Peyer's patch (tissue), 4 donors: ENCODE measurements around the gene AXIN1. TPM values are rescaled to one million over a fixed set of nuclear protein-coding genes. Genes with fewer than 3 reads are reported as not detected.

Source experiments
- DNase-seq, 3 donors: peaks; one replicate each; pipeline ENCODE4 v3.0.0-alpha.2; 2017 to 2019
- H3K27ac ChIP-seq, 4 donors: fragments of 200-600 bp; sonication (generic); one replicate each; pipeline ENCODE4 v1.5.1; 2016 to 2019
- H3K27me3 ChIP-seq, 2 donors: fragments of 200-600 bp; sonication (generic); one replicate each; pipeline ENCODE4 v1.5.1; 2019
- H3K36me3 ChIP-seq, 3 donors: fragments of 200-600 bp; sonication (generic); one replicate each; pipeline ENCODE4 v1.5.1; 2016 to 2019
- H3K4me1 ChIP-seq, 4 donors: fragments of 200-600 bp; sonication (generic); one replicate each; pipeline ENCODE4 v1.5.1; 2016 to 2019
- H3K4me3 ChIP-seq, 4 donors: fragments of 200-600 bp; sonication (generic); 1 replicate in 3 of 4; 2 replicates in 1 of 4; pipeline ENCODE4 v1.5.1; 2016 to 2019; ENCODE audit warnings: mild to moderate bottlenecking in 1 of 4
- H3K9me3 ChIP-seq, 4 donors: fragments of 200-600 bp; sonication (generic); one replicate each; pipeline ENCODE4 v1.5.1; 2016 to 2019; ENCODE audit warnings: mild to moderate bottlenecking in 1 of 4
- CTCF ChIP-seq, 6 experiments: fragments of 450-650 bp in 4 of 6; fragments of 200-600 bp in 2 of 6; sonication (generic) in 1 of 6; IDR thresholded peaks; one replicate each; pipeline ENCODE4 v1.5.1; 2017 to 2019; ENCODE audit warnings: antibody characterized with exemption in 6 of 6, mild to moderate bottlenecking in 3 of 6, moderate library complexity in 1 of 6
- POLR2A ChIP-seq, 2 donors: fragments of 450-650 bp; IDR thresholded peaks; one replicate each; pipeline ENCODE4 v1.5.1; 2017; ENCODE audit warnings: antibody characterized with exemption in 2 of 2, mild to moderate bottlenecking in 2 of 2, moderate library complexity in 2 of 2
- total RNA-seq, 4 donors: library from RNA; depleted of rRNA; stranded (reverse); fragments of >200 nt; gene quantifications; one replicate each; pipeline ENCODE4 v1.1.0, GENCODE V29; 2016

The AXIN1 gene
- total RNA-seq, 4 donors from 2014 or later, result 31.4 to 47.2 (median 37.3) TPM

- no peaks in the 10 kb centered on the region for H3K9me3 ChIP-seq
- TF ChIP-seq POLR2A (IDR thresholded peaks at IDR 0.05) (no peak), CTCF (IDR thresholded peaks at IDR 0.05) (no peak)
- no peaks in the 10 kb centered on the region for H3K27me3 ChIP-seq
- H3K36me3 ChIP-seq, result peaks cover 0 to 7% (median 0%) of the 10 kb centered on the region in 3 donors
- H3K4me1 ChIP-seq, result peaks cover 4 to 40% (median 17%) of the 10 kb centered on the region in 4 donors
- no peak overlapping the region for H3K4me3 ChIP-seq
- DNase-seq, result peak in 1 of 3 donors; percentile 48
- H3K27ac ChIP-seq, result peak overlapping the region in 1 of 4 donors; percentile 89
Measured at GRCh38 chr16:324201-324450, 28.4 kb downstream of the AXIN1 start.

- Histone ChIP-seq H3K36me3 (peaks cover 0 to 22% (median 0%) of the 10 kb centered on the region in 3 donors), H3K27ac (no peak overlapping the region), H3K9me3 (no peaks in the 10 kb centered on the region), H3K4me1 (peaks cover 4 to 27% (median 16%) of the 10 kb centered on the region in 4 donors), H3K27me3 (no peaks in the 10 kb centered on the region), H3K4me3 (no peak overlapping the region)
- TF ChIP-seq CTCF (IDR thresholded peaks at IDR 0.05) (no peak), POLR2A (IDR thresholded peaks at IDR 0.05) (no peak)
- DNase-seq, result no peak
Measured at GRCh38 chr16:322476-323143, 29.9 kb downstream of the AXIN1 start.

GRCh38 chr16:321532-321931 lies 31.0 kb downstream of the AXIN1 start:
- no peak for DNase-seq
- H3K27me3 ChIP-seq, result no peaks in the 10 kb centered on the region
- peaks cover 0 to 18% (median 12%) of the 10 kb centered on the region in 4 donors for H3K4me1 ChIP-seq
- no peaks in the 10 kb centered on the region for H3K9me3 ChIP-seq
- TF ChIP-seq CTCF (IDR thresholded peaks at IDR 0.05) (no peak), POLR2A (IDR thresholded peaks at IDR 0.05) (no peak)
- no peak overlapping the region for H3K27ac ChIP-seq
- H3K4me3 ChIP-seq, result no peak overlapping the region
- H3K36me3 ChIP-seq, result peaks cover 0 to 22% (median 0%) of the 10 kb centered on the region in 3 donors

- Histone ChIP-seq H3K27ac (no peak overlapping the region), H3K4me3 (no peak overlapping the region), H3K27me3 (no peaks in the 10 kb centered on the region), H3K9me3 (no peaks in the 10 kb centered on the region), H3K36me3 (peaks cover 0 to 22% (median 0%) of the 10 kb centered on the region in 3 donors), H3K4me1 (peaks cover 0 to 7% (median 2%) of the 10 kb centered on the region in 4 donors)
- no peak for DNase-seq
- TF ChIP-seq CTCF (IDR thresholded peaks at IDR 0.05) (no peak), POLR2A (IDR thresholded peaks at IDR 0.05) (no peak)
Measured at GRCh38 chr16:320206-320605, 32.3 kb downstream of the AXIN1 start.

- no peaks in the 10 kb centered on the region for H3K4me1 ChIP-seq
- no peaks in the 10 kb centered on the region for H3K9me3 ChIP-seq
- no peak overlapping the region for H3K4me3 ChIP-seq
- no peaks in the 10 kb centered on the region for H3K27me3 ChIP-seq
- H3K27ac ChIP-seq, result no peak overlapping the region
- no peak for DNase-seq
- TF ChIP-seq POLR2A (IDR thresholded peaks at IDR 0.05) (no peak), CTCF (IDR thresholded peaks at IDR 0.05) (peak in 2 of 6 experiments; percentile 7 to 14)
- H3K36me3 ChIP-seq, result peaks cover 0 to 35% (median 0%) of the 10 kb centered on the region in 3 donors
Measured at GRCh38 chr16:318628-319027, 33.9 kb downstream of the AXIN1 start.
